MCF 10A (cell line): Measurements from ENCODE around the gene MAPKAPK2. TPM values are rescaled to one million over a fixed set of nuclear protein-coding genes. Genes with fewer than 3 reads are reported as not detected.
"Not testable (repeated sequence)": the region's sequence is repeated elsewhere in the genome, so short reads cannot be mapped to it uniquely, and the experiment has no call there.

ENCODE experiments used
- BruUV-seq: library from RNA; stranded (reverse); fragments of 400-500 nt; replicated peaks from 2 replicates; lab custom pipeline; 2021; lab: Mats Ljungman, UMichigan
- CTCF ChIA-PET: fragments of 300-600 bp; sonication (Branson Sonifier 250); formaldehyde crosslinking; extraction: SDS; loops from one replicate; lab custom pipeline; 2021; ENCODE audit warnings: antibody characterized with exemption, inconsistent platforms; lab: Yijun Ruan, JAX
- POLR2A ChIA-PET: fragments of 300-600, 350-650 bp; sonication (Branson Sonifier 250); formaldehyde crosslinking; extraction: SDS; loops from one replicate; lab custom pipeline; 2020; ENCODE audit warnings: antibody characterized with exemption, inconsistent platforms; lab: Yijun Ruan, JAX
- DNase-seq: peaks from one replicate; pipeline ENCODE4 v3.0.0-alpha.2; 2018; ENCODE audit not compliant: unreplicated experiment
- H3K27ac Mint-ChIP-seq: one replicate; pipeline ENCODE4 v1.8.0; 2022; ENCODE audit warnings: mild to moderate bottlenecking, low read depth, mixed read lengths; ENCODE audit not compliant: unreplicated experiment
- H3K27me3 Mint-ChIP-seq: one replicate; pipeline ENCODE4 v1.8.0; 2022; ENCODE audit warnings: mixed read lengths; ENCODE audit not compliant: insufficient read depth, unreplicated experiment
- H3K36me3 Mint-ChIP-seq: one replicate; pipeline ENCODE4 v1.8.0; 2022; ENCODE audit warnings: mild to moderate bottlenecking, moderate library complexity, mixed read lengths; ENCODE audit not compliant: insufficient read depth, unreplicated experiment
- H3K4me1 Mint-ChIP-seq: one replicate; pipeline ENCODE4 v1.8.0; 2022; ENCODE audit warnings: mixed read lengths; ENCODE audit not compliant: insufficient read depth, unreplicated experiment
- H3K4me3 Mint-ChIP-seq: one replicate; pipeline ENCODE4 v1.8.0; 2022; ENCODE audit warnings: mild to moderate bottlenecking, moderate library complexity, mixed read lengths; ENCODE audit not compliant: unreplicated experiment
- H3K9me3 Mint-ChIP-seq: one replicate; pipeline ENCODE4 v1.8.0; 2022; ENCODE audit warnings: mixed read lengths; ENCODE audit not compliant: unreplicated experiment
- CTCF ChIP-seq: fragments of 200-600 bp; IDR thresholded peaks from one replicate; pipeline ENCODE4 v1.8.0; 2022; ENCODE audit warnings: antibody characterized with exemption, mild to moderate bottlenecking; ENCODE audit not compliant: unreplicated experiment
- intact Hi-C: fragments of 100-400 bp; cut with micrococcal nuclease; formaldehyde crosslinking; loops from 2 replicates; pipeline ENCODE4 v1.14.1; 2022
- total RNA-seq: library from RNA; stranded (reverse); gene quantifications from 2 replicates; pipeline ENCODE4 v1.2.3, GENCODE V29; 2022

MAPKAPK2 gene
- total RNA-seq, 1 experiment from 2014 or later: 142 TPM

GRCh38 chr1:206760590-206760989 lies 75.9 kb downstream of the MAPKAPK2 start:
- H3K9me3 Mint-ChIP-seq: peaks cover 4% of the 10 kb centered on the region
- H3K27ac Mint-ChIP-seq: no peak overlapping the region
- no peak for TF ChIP-seq CTCF
- ChIA-PET POLR2A (interaction anchor here (0.8 to 1.5 kb wide), 4 partner anchors 8 to 125 kb away, joined by 3 to 5 read pairs (median 4); partner anchors contain the start of gene IL19), CTCF (interaction anchor here (0.6 to 2.3 kb wide), 12 partner anchors 9 to 216 kb away, joined by 3 to 11 read pairs (median 4); partner anchors contain the start of gene IL19)
- no TSS peak for BruUV-seq
- H3K4me1 Mint-ChIP-seq: no peaks in the 10 kb centered on the region
- H3K27me3 Mint-ChIP-seq: peaks cover 19% of the 10 kb centered on the region
- intact Hi-C loops: no loop called here
- no peak overlapping the region for H3K4me3 Mint-ChIP-seq
- no peak for DNase-seq
- H3K36me3 Mint-ChIP-seq: no peaks in the 10 kb centered on the region

GRCh38 chr1:206761159-206761768 lies 76.6 kb downstream of the MAPKAPK2 start:
- Mint-ChIP-seq H3K4me1 (no peaks in the 10 kb centered on the region), H3K27ac (no peak overlapping the region), H3K9me3 (peaks cover 4% of the 10 kb centered on the region), H3K4me3 (no peak overlapping the region), H3K36me3 (no peaks in the 10 kb centered on the region), H3K27me3 (peaks cover 19% of the 10 kb centered on the region)
- intact Hi-C loops: no loop called here
- no peak for DNase-seq
- ChIA-PET CTCF (interaction anchor here (0.5 to 2.3 kb wide), 16 partner anchors 8 to 217 kb away, joined by 3 to 11 read pairs (median 3); partner anchors contain the start of gene IL19), POLR2A (interaction anchor here (0.8 to 1.5 kb wide), 5 partner anchors 8 to 125 kb away, joined by 3 to 5 read pairs (median 4); partner anchors contain the start of gene IL19)
- no peak for TF ChIP-seq CTCF
- no TSS peak for BruUV-seq

- H3K4me1 Mint-ChIP-seq, intact Hi-C loops, DNase-seq, H3K36me3 Mint-ChIP-seq, H3K9me3 Mint-ChIP-seq, H3K27ac Mint-ChIP-seq, BruUV-seq, H3K4me3 Mint-ChIP-seq: not testable (repeated sequence)
- ChIA-PET CTCF (interaction anchor here (1.0 to 1.1 kb wide), 2 partner anchors 45 to 48 kb away, joined by 3 to 4 read pairs; no protein-coding TSS in a partner anchor), POLR2A (interaction anchor here (1.4 kb wide), 1 partner anchor 14 kb away, joined by 4 read pairs; no protein-coding TSS in a partner anchor)
- H3K27me3 Mint-ChIP-seq: peaks cover 19% of the 10 kb centered on the region
Observed at GRCh38 chr1:206762741-206763364, 78.1 kb downstream of the MAPKAPK2 start.

- peaks cover 26% of the 10 kb centered on the region for H3K27me3 Mint-ChIP-seq
- BruUV-seq, DNase-seq, H3K9me3 Mint-ChIP-seq, H3K36me3 Mint-ChIP-seq, H3K4me3 Mint-ChIP-seq, intact Hi-C loops, H3K4me1 Mint-ChIP-seq, H3K27ac Mint-ChIP-seq: not testable (repeated sequence)
- ChIA-PET POLR2A (interaction anchor here (0.6 to 3.6 kb wide), 6 partner anchors 10 to 287 kb away, joined by 3 to 9 read pairs (median 4); partner anchors contain the start of gene PFKFB2), CTCF (interaction anchor here (0.6 to 6.9 kb wide), 15 partner anchors 11 to 890 kb away, joined by 3 to 28 read pairs (median 4); partner anchors contain the start of gene IL20)
Observed at GRCh38 chr1:206765771-206766170, 81.1 kb downstream of the MAPKAPK2 start.
